Nephron progenitor cell (in vitro differentiated cells): ENCODE results near the gene GNG2.
A peak's percentile ranks its signal among the peaks of the same experiment; 100 is the strongest.

ENCODE experiments used
- DNase-seq: peaks from one replicate; pipeline ENCODE4 v3.0.0; 2021
- H3K27ac Mint-ChIP-seq: 2 replicates; pipeline ENCODE4 v1.8.0; 2021; ENCODE audit warnings: mild to moderate bottlenecking, moderate library complexity, mixed read lengths
- H3K27me3 Mint-ChIP-seq: 2 replicates; pipeline ENCODE4 v1.8.0; 2021; ENCODE audit warnings: mild to moderate bottlenecking, low read depth, mixed read lengths; ENCODE audit not compliant: poor library complexity
- H3K36me3 Mint-ChIP-seq: 2 replicates; pipeline ENCODE4 v1.8.0; 2021; ENCODE audit warnings: low read depth, mixed read lengths
- H3K4me1 Mint-ChIP-seq: 2 replicates; pipeline ENCODE4 v1.8.0; 2021; ENCODE audit warnings: mixed read lengths
- H3K4me3 Mint-ChIP-seq: 2 replicates; pipeline ENCODE4 v1.8.0; 2021; ENCODE audit warnings: mild to moderate bottlenecking, moderate library complexity, mixed read lengths
- H3K9me3 Mint-ChIP-seq: 2 replicates; pipeline ENCODE4 v1.8.0; 2021; ENCODE audit warnings: mild to moderate bottlenecking, moderate library complexity, mixed read lengths
- TF ChIP-seq, protein P1 (sequence below): fragments of 200-600 bp; sonication (generic); IDR thresholded peaks from 2 replicates; pipeline ENCODE4 v1.5.0; 2021; ENCODE audit warnings: antibody characterized with exemption

The GNG2 gene

DNA sequence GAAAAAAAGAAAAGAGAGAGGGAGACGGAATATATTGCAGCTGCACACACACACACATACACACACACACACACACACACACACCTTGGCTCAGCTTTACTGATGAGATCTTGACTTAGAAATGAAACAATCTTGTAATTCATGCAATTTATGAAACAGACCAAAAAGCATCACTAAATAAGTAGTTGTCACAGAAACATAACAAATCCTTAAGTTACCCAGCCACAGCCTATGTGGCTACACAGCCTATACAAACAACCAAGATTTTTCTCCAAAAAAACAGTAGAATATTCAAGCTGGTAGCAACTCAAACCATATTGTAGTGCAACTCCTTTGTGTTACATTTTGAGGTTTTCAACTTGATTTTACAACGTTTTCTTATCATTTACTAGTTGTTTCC is 37.9 kb upstream of the GNG2 start:
- no peaks in the 10 kb centered on the region for H3K4me1 Mint-ChIP-seq
- H3K4me3 Mint-ChIP-seq, result no peak overlapping the region
- H3K27me3 Mint-ChIP-seq, result peaks cover 2% of the 10 kb centered on the region
- DNase-seq, result no peak
- no peak overlapping the region for H3K27ac Mint-ChIP-seq
- no peaks in the 10 kb centered on the region for H3K9me3 Mint-ChIP-seq
- TF ChIP-seq, protein P1, sequence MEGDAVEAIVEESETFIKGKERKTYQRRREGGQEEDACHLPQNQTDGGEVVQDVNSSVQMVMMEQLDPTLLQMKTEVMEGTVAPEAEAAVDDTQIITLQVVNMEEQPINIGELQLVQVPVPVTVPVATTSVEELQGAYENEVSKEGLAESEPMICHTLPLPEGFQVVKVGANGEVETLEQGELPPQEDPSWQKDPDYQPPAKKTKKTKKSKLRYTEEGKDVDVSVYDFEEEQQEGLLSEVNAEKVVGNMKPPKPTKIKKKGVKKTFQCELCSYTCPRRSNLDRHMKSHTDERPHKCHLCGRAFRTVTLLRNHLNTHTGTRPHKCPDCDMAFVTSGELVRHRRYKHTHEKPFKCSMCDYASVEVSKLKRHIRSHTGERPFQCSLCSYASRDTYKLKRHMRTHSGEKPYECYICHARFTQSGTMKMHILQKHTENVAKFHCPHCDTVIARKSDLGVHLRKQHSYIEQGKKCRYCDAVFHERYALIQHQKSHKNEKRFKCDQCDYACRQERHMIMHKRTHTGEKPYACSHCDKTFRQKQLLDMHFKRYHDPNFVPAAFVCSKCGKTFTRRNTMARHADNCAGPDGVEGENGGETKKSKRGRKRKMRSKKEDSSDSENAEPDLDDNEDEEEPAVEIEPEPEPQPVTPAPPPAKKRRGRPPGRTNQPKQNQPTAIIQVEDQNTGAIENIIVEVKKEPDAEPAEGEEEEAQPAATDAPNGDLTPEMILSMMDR, result no peak
- no peaks in the 10 kb centered on the region for H3K36me3 Mint-ChIP-seq

GRCh38 chr14:51823706-51824105 is 36.7 kb upstream of the GNG2 start:
- DNase-seq, result no peak
- H3K27me3 Mint-ChIP-seq, result peaks cover 2% of the 10 kb centered on the region
- no peaks in the 10 kb centered on the region for H3K9me3 Mint-ChIP-seq
- no peaks in the 10 kb centered on the region for H3K36me3 Mint-ChIP-seq
- H3K27ac Mint-ChIP-seq, result peak overlapping the region; percentile 43
- no peaks in the 10 kb centered on the region for H3K4me1 Mint-ChIP-seq
- TF ChIP-seq, protein P1, result no peak
- no peak overlapping the region for H3K4me3 Mint-ChIP-seq

DNA sequence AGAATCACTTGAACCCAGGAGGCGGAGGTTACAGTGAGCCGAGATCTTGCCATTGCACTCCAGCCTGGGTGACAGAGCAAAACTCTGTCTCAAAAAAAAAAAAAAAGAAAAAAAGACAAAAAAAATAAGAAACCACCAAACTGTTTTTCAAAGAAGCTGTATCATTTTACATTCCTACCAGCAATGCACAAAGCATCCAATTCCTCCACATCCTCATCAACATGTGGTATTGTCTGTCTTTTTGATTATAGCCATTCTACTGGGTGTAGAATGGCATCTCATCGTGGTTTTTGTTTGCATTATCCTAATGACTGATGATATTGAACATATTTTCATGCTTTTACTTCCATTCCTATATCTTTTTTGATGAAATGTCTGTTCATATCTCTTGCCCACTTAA is 36.2 kb upstream of the GNG2 start:
- Mint-ChIP-seq H3K4me1 (no peaks in the 10 kb centered on the region), H3K9me3 (no peaks in the 10 kb centered on the region), H3K27ac (no peak overlapping the region), H3K27me3 (peaks cover 2% of the 10 kb centered on the region), H3K36me3 (no peaks in the 10 kb centered on the region), H3K4me3 (no peak overlapping the region)
- TF ChIP-seq, protein P1, result no peak
- DNase-seq, result no peak

GRCh38 chr14:51825926-51826325 is 34.5 kb upstream of the GNG2 start:
- TF ChIP-seq, protein P1, result no peak
- no peak overlapping the region for H3K4me3 Mint-ChIP-seq
- H3K9me3 Mint-ChIP-seq, result no peaks in the 10 kb centered on the region
- no peaks in the 10 kb centered on the region for H3K27me3 Mint-ChIP-seq
- no peak overlapping the region for H3K27ac Mint-ChIP-seq
- no peaks in the 10 kb centered on the region for H3K36me3 Mint-ChIP-seq
- no peak for DNase-seq
- no peaks in the 10 kb centered on the region for H3K4me1 Mint-ChIP-seq

DNA sequence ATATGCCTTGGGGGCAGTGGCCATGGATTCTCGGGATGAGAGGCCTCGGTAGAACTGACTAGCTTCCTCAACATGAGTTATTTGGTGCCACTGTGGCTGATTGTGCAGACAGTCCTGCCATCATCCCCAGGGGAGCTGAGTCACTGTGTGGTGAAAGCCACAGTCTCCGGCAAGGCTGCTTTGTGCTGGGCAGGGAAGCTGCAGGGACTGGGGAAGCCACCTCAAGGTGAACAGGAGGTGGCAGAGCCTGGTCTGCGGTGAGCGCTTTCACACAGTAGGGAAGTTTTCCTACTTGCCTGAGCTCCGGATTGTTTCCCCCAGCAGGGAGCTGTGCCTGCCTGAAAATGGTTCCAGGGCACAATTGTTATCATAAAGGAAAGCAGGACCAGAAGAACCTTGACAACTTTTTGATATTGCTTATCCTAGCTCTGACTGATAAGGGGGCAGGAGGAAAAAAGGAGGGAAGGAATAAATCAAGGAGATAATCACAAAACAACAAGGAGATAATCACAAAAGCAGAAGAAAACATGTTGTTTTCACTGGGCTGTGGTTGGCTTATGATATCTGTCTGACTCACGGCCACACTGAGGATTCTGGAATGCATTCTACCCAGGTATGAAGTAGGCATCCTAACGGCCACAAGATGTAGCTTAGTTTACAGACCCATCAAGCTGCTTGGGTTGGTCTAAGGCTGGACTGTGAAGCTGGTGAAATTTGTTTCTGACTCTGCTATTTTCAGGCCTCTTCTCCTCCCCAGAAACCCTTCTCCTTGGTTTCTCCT is 32.2 kb upstream of the GNG2 start:
- peaks cover 9% of the 10 kb centered on the region for H3K9me3 Mint-ChIP-seq
- TF ChIP-seq, protein P1, result no peak
- H3K36me3 Mint-ChIP-seq, result no peaks in the 10 kb centered on the region
- no peak overlapping the region for H3K27ac Mint-ChIP-seq
- H3K27me3 Mint-ChIP-seq, result no peaks in the 10 kb centered on the region
- H3K4me1 Mint-ChIP-seq, result no peaks in the 10 kb centered on the region
- no peak for DNase-seq
- no peak overlapping the region for H3K4me3 Mint-ChIP-seq

- no peak for DNase-seq
Measured at GRCh38 chr14:51834240-51834639, 26.2 kb upstream of the GNG2 start.

More at GRCh38 chr14:51834240-51834639, 26.2 kb upstream of the GNG2 start:
- H3K27me3 Mint-ChIP-seq, result no peaks in the 10 kb centered on the region
- H3K4me3 Mint-ChIP-seq, result no peak overlapping the region
- peaks cover 9% of the 10 kb centered on the region for H3K9me3 Mint-ChIP-seq
- H3K4me1 Mint-ChIP-seq, result no peaks in the 10 kb centered on the region
- TF ChIP-seq, protein P1, result no peak
- H3K27ac Mint-ChIP-seq, result no peak overlapping the region
- H3K36me3 Mint-ChIP-seq, result no peaks in the 10 kb centered on the region
